Hepatocyte (in vitro differentiated cells): ENCODE data around the gene GJB5.

Experiments used
- EZH2 ChIP-seq: fragments of 200-600 bp; sonication (generic); IDR thresholded peaks from 2 replicates; pipeline ENCODE4 v1.6.1; 2016; ENCODE audit warnings: antibody characterized with exemption, mild to moderate bottlenecking, borderline replicate concordance
- EZH2phosphoT487 ChIP-seq: fragments of 200-600 bp; sonication (generic); IDR thresholded peaks from one replicate; pipeline ENCODE4 v1.6.1; 2018; ENCODE audit warnings: antibody characterized with exemption, mild to moderate bottlenecking, low read depth, moderate library complexity; ENCODE audit not compliant: unreplicated experiment, severe bottlenecking
- TF ChIP-seq, protein P1 (sequence below): fragments of 200-600 bp; sonication (generic); IDR thresholded peaks from 2 replicates; pipeline ENCODE4 v1.5.1; 2016; ENCODE audit warnings: antibody characterized with exemption, mild to moderate bottlenecking; ENCODE audit not compliant: poor library complexity

DNA sequence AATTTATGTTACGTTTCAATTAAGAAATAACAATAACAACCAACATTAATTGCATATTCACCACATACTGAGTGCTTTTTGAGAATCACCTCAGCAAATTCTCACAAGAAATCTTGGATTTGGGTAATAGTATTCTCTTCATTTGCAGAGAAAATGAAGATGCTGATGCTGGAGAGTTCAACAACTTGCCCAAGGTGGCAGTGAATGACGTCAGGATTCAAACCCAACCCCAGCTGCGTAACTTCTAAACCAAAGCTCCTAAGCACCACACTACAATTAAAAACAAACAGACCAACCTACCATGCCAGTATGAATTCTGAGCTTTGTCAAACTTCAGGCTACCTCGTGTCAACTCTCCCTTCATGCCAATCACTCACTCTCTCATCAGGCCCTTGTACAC lies 46.7 kb upstream of the GJB5 start:
- TF ChIP-seq, protein P1, sequence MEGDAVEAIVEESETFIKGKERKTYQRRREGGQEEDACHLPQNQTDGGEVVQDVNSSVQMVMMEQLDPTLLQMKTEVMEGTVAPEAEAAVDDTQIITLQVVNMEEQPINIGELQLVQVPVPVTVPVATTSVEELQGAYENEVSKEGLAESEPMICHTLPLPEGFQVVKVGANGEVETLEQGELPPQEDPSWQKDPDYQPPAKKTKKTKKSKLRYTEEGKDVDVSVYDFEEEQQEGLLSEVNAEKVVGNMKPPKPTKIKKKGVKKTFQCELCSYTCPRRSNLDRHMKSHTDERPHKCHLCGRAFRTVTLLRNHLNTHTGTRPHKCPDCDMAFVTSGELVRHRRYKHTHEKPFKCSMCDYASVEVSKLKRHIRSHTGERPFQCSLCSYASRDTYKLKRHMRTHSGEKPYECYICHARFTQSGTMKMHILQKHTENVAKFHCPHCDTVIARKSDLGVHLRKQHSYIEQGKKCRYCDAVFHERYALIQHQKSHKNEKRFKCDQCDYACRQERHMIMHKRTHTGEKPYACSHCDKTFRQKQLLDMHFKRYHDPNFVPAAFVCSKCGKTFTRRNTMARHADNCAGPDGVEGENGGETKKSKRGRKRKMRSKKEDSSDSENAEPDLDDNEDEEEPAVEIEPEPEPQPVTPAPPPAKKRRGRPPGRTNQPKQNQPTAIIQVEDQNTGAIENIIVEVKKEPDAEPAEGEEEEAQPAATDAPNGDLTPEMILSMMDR, result no peak
- no peak for TF ChIP-seq EZH2
- no peak for TF ChIP-seq EZH2phosphoT487
